A549 (cell line): ENCODE data around the gene SLCO3A1.

Source experiments
- CTCF ChIP-seq: fragments of >200 bp; sonication (Bioruptor Twin); formaldehyde crosslinking; IDR thresholded peaks from 3 replicates; pipeline ENCODE4 v1.5.1; 2016
- GATA3 ChIP-seq: IDR thresholded peaks from 2 replicates; pipeline ENCODE4 v1.6.1; 2012; ENCODE audit warnings: borderline replicate concordance
- HMGXB4 ChIP-seq: fragments of 250-450 bp; sonication (Bioruptor Pico); IDR thresholded peaks from 2 replicates; pipeline ENCODE4 v1.5.0; 2021; ENCODE audit warnings: mild to moderate bottlenecking, moderate library complexity, borderline replicate concordance
- MAFK ChIP-seq: fragments of 450-650 bp; IDR thresholded peaks from 2 replicates; pipeline ENCODE4 v1.6.1; 2014; ENCODE audit not compliant: partially characterized antibody
- POLR2A ChIP-seq: IDR thresholded peaks from 2 replicates; pipeline ENCODE4 v1.6.1; 2012; ENCODE audit warnings: mild to moderate bottlenecking, low read length
- POLR2AphosphoS2 ChIP-seq: conservative IDR thresholded peaks from 2 replicates; pipeline ENCODE4 v1.6.1; 2012; ENCODE audit warnings: low read length, improper control_type of control experiment, inconsistent platforms
- RFX5 ChIP-seq: fragments of 450-650 bp; IDR thresholded peaks from 2 replicates; pipeline ENCODE4 v1.7.1; 2014; ENCODE audit warnings: antibody characterized with exemption, mild to moderate bottlenecking, moderate library complexity
- ZC3H11A ChIP-seq: fragments of 450-650 bp; IDR thresholded peaks from 2 replicates; pipeline ENCODE4 v1.6.1; 2014; ENCODE audit warnings: antibody characterized with exemption, mild to moderate bottlenecking
- ZFP36 ChIP-seq: fragments of 450-650 bp; IDR thresholded peaks from 2 replicates; pipeline ENCODE4 v1.6.1; 2014; ENCODE audit warnings: borderline replicate concordance; ENCODE audit not compliant: partially characterized antibody

- TF ChIP-seq MAFK (no peak), HMGXB4 (CRISPR knock-in tag) (no peak), CTCF (peak; percentile 84), ZFP36 (no peak), ZC3H11A (no peak), POLR2A (no peak), POLR2AphosphoS2 (no peak), RFX5 (no peak), GATA3 (no peak)
Measured at GRCh38 chr15:92077353-92078085, 224.0 kb downstream of the SLCO3A1 start.
